ENCODE data around the gene CFAP74. TPM values are rescaled to one million over a fixed set of nuclear protein-coding genes. Genes with fewer than 3 reads are reported as not detected.

CFAP74 gene
- total and polyA plus RNA-seq, 2 of the 4 experiments (the other 2 are of a cell fraction) = not detected

GRCh38 chr1:2024451-2024850 is 20.9 kb upstream of the CFAP74 start:
- H3K18ac ChIP-seq (ENCODE audit: low read depth, low read length) = no peak overlapping the region
- ATAC-seq (ENCODE audit: low read depth) = no peak
- no peak overlapping the region for H2BK5ac ChIP-seq (ENCODE audit: low read depth, low read length, poor library complexity, severe bottlenecking)
- no peaks in the 10 kb centered on the region for H3K79me1 ChIP-seq (ENCODE audit: low read depth in 1 of 2, low read length in 2 of 2)
- no peak overlapping the region for H2BK15ac ChIP-seq (ENCODE audit: low read depth, low read length)
- no peak overlapping the region for H3K56ac ChIP-seq (ENCODE audit: extremely low read depth, insufficient read depth, low read length)
- H4K20me1 ChIP-seq (ENCODE audit: insufficient read depth, low read length) = no peaks in the 10 kb centered on the region
- no peak overlapping the region for H3K23ac ChIP-seq (ENCODE audit: low read depth, low read length)
- TF ChIP-seq RFX5 (IDR thresholded peaks at IDR 0.05; ENCODE audit: low read depth, low read length) (no peak), MAFK (IDR thresholded peaks at IDR 0.05; ENCODE audit: low read depth, low read length) (no peak), RCOR1 (IDR thresholded peaks at IDR 0.05; ENCODE audit: insufficient replicate concordance, low read length) (no peak), SMC3 (IDR thresholded peaks at IDR 0.05; ENCODE audit: low read depth, low read length) (no peak), POLR2A (IDR thresholded peaks at IDR 0.05; ENCODE audit: low read depth, low read length) (no peak), CEBPB (IDR thresholded peaks at IDR 0.05; ENCODE audit: low read depth, low read length) (no peak), MXI1 (IDR thresholded peaks at IDR 0.05; ENCODE audit: borderline replicate concordance, low read depth, low read length) (no peak), CTCF (conservative IDR thresholded peaks at IDR 0.05; ENCODE audit: low read depth, low read length) (no peak), USF2 (IDR thresholded peaks at IDR 0.05; ENCODE audit: low read depth, low read length) (no peak), RAD21 (IDR thresholded peaks at IDR 0.05; ENCODE audit: low read length) (no peak), CHD1 (IDR thresholded peaks at IDR 0.05; ENCODE audit: low read depth, low read length) (no peak), NFE2L2 (IDR thresholded peaks at IDR 0.05; ENCODE audit: low read depth, low read length) (no peak)
- no peak overlapping the region for H3K9ac ChIP-seq (ENCODE audit: low read depth, low read length)
- no TSS peak for BruUV-seq (replicated peaks)
- no peak overlapping the region for H4K91ac ChIP-seq (ENCODE audit: insufficient read depth, low read depth, low read length)
- H2BK20ac ChIP-seq (ENCODE audit: low read depth, low read length) = no peak overlapping the region
- no peak overlapping the region for H2BK120ac ChIP-seq (ENCODE audit: low read depth, low read length)
- H3K9me1 ChIP-seq (ENCODE audit: insufficient read depth, low read length) = no peaks in the 10 kb centered on the region
- in situ Hi-C loops (cut with MboI; ENCODE audit: low sequenced_read_pairs) (no loop called here), intact Hi-C loops (cut with micrococcal nuclease) (no loop called here), dilution Hi-C loops (cut with HindIII; ENCODE audit: low sequenced_read_pairs, unreplicated experiment) (no loop called here)
- H2AK9ac ChIP-seq (replicated peaks; ENCODE audit: low read depth, low read length, poor library complexity) = no peak overlapping the region
- H3K4me3 ChIP-seq (ENCODE audit: insufficient read depth, low read depth, low read length) = no peak overlapping the region
- no peak overlapping the region for H3K4me2 ChIP-seq (ENCODE audit: low read depth, low read length)
- DNase-seq = no peak
- no peak overlapping the region for H3K14ac ChIP-seq (replicated peaks; ENCODE audit: low read depth, low read length)
- 68% methylated on average over 3 of the region's 10 CpGs; no CpG with 5 or more reads in 1 of the 2 experiments for WGBS, 2 experiments (ENCODE audit: extremely low coverage in 2 of 2, insufficient read length in 1 of 2)
- CTCF ChIA-PET = no interaction called here
- H3K27me3 ChIP-seq (ENCODE audit: control insufficient read depth, insufficient read depth, low read length) = peaks cover 62% of the 10 kb centered on the region
- no peaks in the 10 kb centered on the region for H3K4me1 ChIP-seq (ENCODE audit: control insufficient read depth, insufficient read depth, low read length)
- H4K8ac ChIP-seq (ENCODE audit: low read depth in 2 of 2, low read length in 2 of 2) = no peak overlapping the region
- H3K36me3 ChIP-seq (ENCODE audit: control insufficient read depth, insufficient read depth, low read length) = no peaks in the 10 kb centered on the region
- no peak overlapping the region for H4K5ac ChIP-seq (ENCODE audit: low read depth, low read length)
- H3K4ac ChIP-seq (ENCODE audit: low read depth, low read length) = no peak overlapping the region
- H3K27ac ChIP-seq (ENCODE audit: insufficient read depth, low read length) = no peak overlapping the region
- H3K9me3 ChIP-seq (ENCODE audit: control insufficient read depth, insufficient read depth, low read length) = no peaks in the 10 kb centered on the region
- H2AFZ ChIP-seq (replicated peaks; ENCODE audit: low read length, poor library complexity) = no peak overlapping the region
- H2AK5ac ChIP-seq (ENCODE audit: low read depth, low read length) = no peak overlapping the region
- POLR2A ChIA-PET (ENCODE audit: unreplicated experiment) = no interaction called here
